K562 (cell line): ENCODE data around the gene RPL34. TPM values are rescaled to one million over a fixed set of nuclear protein-coding genes. Genes with fewer than 3 reads are reported as not detected.

Experiments
- ATAC-seq: fragments of 200-7000 bp; cut with Tn5 transposase; 3 replicates; pipeline ENCODE4 v1.9.1; 2020; ENCODE audit warnings: moderate library complexity
- BruUV-seq: library from RNA; stranded (reverse); fragments of 400-500 nt; replicated peaks from 2 replicates; lab custom pipeline; 2021; lab: Mats Ljungman, UMichigan
- CTCF ChIA-PET: fragments of 300-600 bp; formaldehyde crosslinking; extraction: SDS; loops from one replicate; lab custom pipeline; 2021; ENCODE audit warnings: low intra/inter-chr PET ratio; lab: Yijun Ruan, JAX
- POLR2A ChIA-PET: fragments of 300-600, 350-650 bp; sonication (Branson Sonifier 250); formaldehyde crosslinking; extraction: SDS; loops from one replicate; lab custom pipeline; 2021; ENCODE audit warnings: antibody characterized with exemption, inconsistent platforms; lab: Yijun Ruan, JAX
- DNase-seq, 4 experiments: peaks; one replicate each; pipeline versions ENCODE4 v3.0.0 to v3.0.0-alpha.2; 2011 to 2018; ENCODE audit warnings: low spot score in 3 of 4, mixed read lengths in 3 of 4; ENCODE audit errors: extremely low read depth in 1 of 4
- FAIRE-seq: peaks from 2 replicates; lab custom pipeline; 2011; peaks lifted over from hg19 to GRCh38; lab: Jason Lieb, UNC
- H2AFZ ChIP-seq: 2 replicates; pipeline ENCODE4 v1.6.0; 2011; ENCODE audit warnings: low read depth, low read length, control low read depth, inconsistent platforms
- H3K27ac ChIP-seq: fragments of 200-600 bp; 3 replicates; pipeline ENCODE4 v1.8.0; 2011; ENCODE audit warnings: low read depth, mild to moderate bottlenecking, control low read depth, inconsistent platforms, low read length, moderate library complexity, mixed read lengths; ENCODE audit errors: extremely low read depth
- H3K27me3 ChIP-seq, 2 experiments: fragments of 300-600 bp in 1 of 2; 2 replicates in 1 of 2; 3 replicates in 1 of 2; pipeline versions ENCODE4 v1.6.0 to v1.8.0; 2011; ENCODE audit warnings: inconsistent platforms in 2 of 2, low read length in 2 of 2, mild to moderate bottlenecking in 1 of 2, mixed read lengths in 1 of 2, moderate library complexity in 1 of 2; ENCODE audit not compliant: control insufficient read depth in 2 of 2, insufficient read depth in 2 of 2
- H3K36me3 ChIP-seq: fragments of 300-600 bp; 3 replicates; pipeline ENCODE4 v1.8.0; 2011; ENCODE audit warnings: mild to moderate bottlenecking, low read length, inconsistent platforms; ENCODE audit not compliant: control insufficient read depth, insufficient read depth
- H3K4me1 ChIP-seq, 2 experiments: fragments of 200-600 bp in 1 of 2; replicated peaks in 1 of 2; 2 replicates in 1 of 2; 3 replicates in 1 of 2; pipeline versions ENCODE4 v1.5.1 to v1.8.0; 2011; ENCODE audit warnings: inconsistent platforms in 2 of 2, low read length in 2 of 2, mild to moderate bottlenecking in 1 of 2, mixed read lengths in 1 of 2, moderate library complexity in 1 of 2; ENCODE audit not compliant: control insufficient read depth in 2 of 2, insufficient read depth in 2 of 2
- H3K4me2 ChIP-seq: 2 replicates; pipeline ENCODE4 v1.6.1; 2011; ENCODE audit warnings: low read length, control low read depth, inconsistent platforms, mixed read lengths; ENCODE audit not compliant: insufficient read depth
- H3K4me3 ChIP-seq: fragments of 200-600 bp; sonication (generic), shearing (Covaris generic); 2 replicates; pipeline ENCODE4 v1.5.1; 2016; ENCODE audit warnings: control low read depth, inconsistent platforms
- H3K79me2 ChIP-seq: fragments of 200-600 bp; 3 replicates; pipeline ENCODE4 v1.8.0; 2011; ENCODE audit warnings: low read length, inconsistent platforms; ENCODE audit not compliant: control insufficient read depth, insufficient read depth
- H3K9ac ChIP-seq, 2 experiments: 2 replicates each; pipeline versions ENCODE4 v1.6.0 to v1.6.1; 2011; ENCODE audit warnings: low read depth in 2 of 2, low read length in 2 of 2, control low read depth in 1 of 2, inconsistent platforms in 1 of 2, mild to moderate bottlenecking in 1 of 2, mixed read lengths in 1 of 2; ENCODE audit not compliant: insufficient read depth in 1 of 2
- H3K9me1 ChIP-seq: one replicate; pipeline ENCODE4 v1.6.0; 2011; ENCODE audit warnings: inconsistent platforms, mild to moderate bottlenecking, low read length, moderate library complexity; ENCODE audit not compliant: control insufficient read depth, insufficient read depth
- H3K9me3 ChIP-seq: replicated peaks from 2 replicates; pipeline ENCODE4 v1.5.1; 2011; ENCODE audit warnings: low read depth, low read length, inconsistent platforms; ENCODE audit not compliant: control insufficient read depth, insufficient read depth
- H4K20me1 ChIP-seq: replicated peaks from 2 replicates; pipeline ENCODE4 v1.6.1; 2011; ENCODE audit warnings: low read length, inconsistent platforms, mixed read lengths; ENCODE audit not compliant: control insufficient read depth, insufficient read depth
- BRD9 ChIP-seq: fragments of 450-650 bp; IDR thresholded peaks from 2 replicates; pipeline ENCODE4 v1.6.1; 2018; ENCODE audit warnings: low read depth; ENCODE audit not compliant: partially characterized antibody
- CUX1 ChIP-seq: fragments of 200-800 bp; sonication (Bioruptor generic); IDR thresholded peaks from 2 replicates; pipeline ENCODE4 v1.6.1; 2016; ENCODE audit warnings: missing genetic modification characterization, missing compliant biosample characterization
- EP300 ChIP-seq: IDR thresholded peaks from 2 replicates; pipeline ENCODE4 v1.6.1; 2012; ENCODE audit warnings: low read length, improper control_type of control experiment
- HLTF ChIP-seq: fragments of 450-650 bp; IDR thresholded peaks from 2 replicates; pipeline ENCODE4 v1.6.1; 2016
- HOXB6 ChIP-seq: fragments of 250-450 bp; sonication (Bioruptor Pico); IDR thresholded peaks from 2 replicates; pipeline ENCODE4 v1.5.1; 2022; ENCODE audit warnings: mild to moderate bottlenecking, borderline replicate concordance
- MAZ ChIP-seq, 2 experiments: fragments of 450-650 bp in 1 of 2; sonication (generic) in 1 of 2; formaldehyde crosslinking; IDR thresholded peaks in 1 of 2; conservative IDR thresholded peaks in 1 of 2; 2 replicates each; pipeline versions ENCODE4 v1.4.0 to v1.5.0; 2020; ENCODE audit warnings: mild to moderate bottlenecking in 1 of 2, missing genetic modification reagents in 1 of 2
- NR1H2 ChIP-seq: sonication (generic); formaldehyde crosslinking; IDR thresholded peaks from 2 replicates; pipeline ENCODE4 v1.4.0; 2020; ENCODE audit warnings: mild to moderate bottlenecking, missing genetic modification reagents
- TBL1XR1 ChIP-seq, 2 experiments: IDR thresholded peaks; 2 replicates each; pipeline ENCODE4 v1.6.1; 2012; ENCODE audit warnings: improper control_type of control experiment in 2 of 2, low read length in 2 of 2, mild to moderate bottlenecking in 1 of 2
- U2AF1 ChIP-seq: fragments of 200-400 bp; formaldehyde crosslinking; optimal IDR thresholded peaks from 2 replicates; pipeline ENCODE3; 2017; ENCODE audit warnings: mild to moderate bottlenecking, low read depth, low read length, moderate library complexity
- ZFP30 ChIP-seq: fragments of 250-450 bp; sonication (Bioruptor Pico); IDR thresholded peaks from 2 replicates; pipeline ENCODE4 v1.8.0; 2022; ENCODE audit warnings: moderate library complexity, mild to moderate bottlenecking, inconsistent platforms, borderline replicate concordance
- ZFP36 ChIP-seq: fragments of 150-350 bp; IDR thresholded peaks from 2 replicates; pipeline ENCODE4 v1.6.1; 2018; ENCODE audit warnings: low read length, low read depth; ENCODE audit not compliant: partially characterized antibody
- ZFPM2 ChIP-seq: fragments of 250-450 bp; sonication (Bioruptor Pico); IDR thresholded peaks from 2 replicates; pipeline ENCODE4 v1.5.1; 2022; ENCODE audit warnings: mild to moderate bottlenecking
- ZNF165 ChIP-seq: fragments of 250-450 bp; sonication (Bioruptor Pico); IDR thresholded peaks from 2 replicates; pipeline ENCODE4 v1.4.0; 2020; ENCODE audit warnings: borderline replicate concordance
- ZNF444 ChIP-seq: fragments of 250-450 bp; sonication (Bioruptor Pico); IDR thresholded peaks from 2 replicates; pipeline ENCODE4 v1.4.0; 2020; ENCODE audit warnings: mild to moderate bottlenecking, moderate library complexity
- ZNF584 ChIP-seq: fragments of 200-800 bp; sonication (Bioruptor generic); IDR thresholded peaks from 2 replicates; pipeline ENCODE4 v1.6.1; 2016; ENCODE audit warnings: low read depth, mild to moderate bottlenecking, missing genetic modification characterization, missing compliant biosample characterization
- ZSCAN32 ChIP-seq: fragments of 450-650 bp; formaldehyde crosslinking; IDR thresholded peaks from 2 replicates; pipeline ENCODE4 v1.4.0; 2020; ENCODE audit warnings: mild to moderate bottlenecking, moderate library complexity
- WGBS: fragments of 100-300 bp; shearing (Covaris generic); methylation state at CpG from one replicate; pipeline ENCODE4 v1.1.6; 2016; ENCODE audit warnings: low coverage, mixed read lengths; ENCODE audit not compliant: insufficient coverage; ENCODE audit errors: missing lambda C conversion rate; 5-methylcytosine and 5-hydroxymethylcytosine counted together
- in situ Hi-C: fragments of 300-500 bp; cut with MboI; formaldehyde crosslinking; loops from 4 replicates; pipeline ENCODE4 v1.15.0; 2018; ENCODE audit warnings: inconsistent platforms, mixed read lengths
- intact Hi-C: fragments of 100-400 bp; cut with micrococcal nuclease; formaldehyde crosslinking; loops from 2 replicates; pipeline ENCODE4 v1.14.2; 2022
- polyA plus RNA-seq, 8 experiments: library from polyadenylated mRNA; depleted of rRNA in 4 of 8; stranded (reverse) in 5 of 8; unstranded in 3 of 8; fragments of >200 nt; fragmentation: Nextera tagmentation in 2 of 8; fragmentation: Illumina TruSeq in 1 of 8; extraction: Ambion mirVana in 2 of 8; extraction: Trizol in 1 of 8; gene quantifications; 2 replicates each; pipeline versions ENCODE4 v1.2.1 to v1.2.3, GENCODE V29; 2011 to 2014; ENCODE audit warnings: inconsistent platforms in 1 of 8, missing spikeins in 1 of 8
- total RNA-seq, 7 experiments: library from RNA; depleted of rRNA in 6 of 7; stranded (reverse); fragments of >200 nt in 6 of 7; fragmentation: Illumina TruSeq in 2 of 7; extraction: Trizol in 2 of 7; gene quantifications; 2 replicates each; pipeline versions ENCODE4 v1.2.1 to v1.2.3, GENCODE V29; 2011 to 2021; ENCODE audit warnings: low replicate concordance in 1 of 7

Gene RPL34
- total and polyA plus RNA-seq, 9 of the 15 experiments (the other 6 are each of a cell fraction or from before 2014, with no cell fraction given): 1,612 to 4,502 (median 2,593) TPM

GRCh38 chr4:108651014-108651791 is 30.8 kb downstream of the RPL34 start (continued):
- TF ChIP-seq ZFP36: peak; percentile 44
- TF ChIP-seq ZFP30 (CRISPR knock-in tag): no peak

- ATAC-seq (no peak), FAIRE-seq (no peak), DNase-seq (no peak)
- Histone ChIP-seq H3K79me2 (0 out of 3 replicates have a peak, but pooled peaks cover 3% of the 10 kb centered on the region), H3K27me3 (no peaks in the 10 kb centered on the region), H3K4me2 (no peak overlapping the region), H3K9me3 (no peaks in the 10 kb centered on the region), H3K36me3 (peaks cover 82% of the 10 kb centered on the region; the same call in 2 of the 3 replicates), H3K4me1 (no peaks in the 10 kb centered on the region), H3K9ac (no peak overlapping the region), H3K4me3 (no peak overlapping the region), H2AFZ (no peak overlapping the region), H3K9me1 (no peaks in the 10 kb centered on the region), H3K27ac (no peak overlapping the region), H4K20me1 (no peaks in the 10 kb centered on the region)
- in situ Hi-C loops: no loop called here
- ChIA-PET CTCF (no interaction called here), POLR2A (interaction anchor here (0.9 to 1.5 kb wide), 2 partner anchors 13 to 126 kb away, joined by 3 to 5 read pairs; partner anchors contain the start of gene OSTC)
- intact Hi-C loops: no loop called here
- no peak for TF ChIP-seq ZNF165 (CRISPR knock-in tag)
- TF ChIP-seq HOXB6 (CRISPR knock-in tag): no peak
- TF ChIP-seq ZFPM2 (CRISPR knock-in tag): no peak
- no peak for TF ChIP-seq EP300
- TF ChIP-seq U2AF1: no peak
- no peak for TF ChIP-seq CUX1 (CRISPR knock-in tag)
- no peak for TF ChIP-seq BRD9
- no peak for TF ChIP-seq MAZ (CRISPR knock-in tag; conservative IDR thresholded peaks at IDR 0.05 in 1 of 2, IDR thresholded peaks at IDR 0.05 in 1 of 2)
- TF ChIP-seq ZNF584: no peak
- no peak for TF ChIP-seq ZNF444 (CRISPR knock-in tag)
- TF ChIP-seq TBL1XR1 (IDR thresholded peaks at IDR 0.05; ENCODE audit: low read length in 2 of 2): no peak
- no peak for TF ChIP-seq ZSCAN32
- no peak for TF ChIP-seq HLTF
- TF ChIP-seq NR1H2 (CRISPR knock-in tag): no peak
- no TSS peak for BruUV-seq
- WGBS: 82% methylated on average over 3 of the region's 3 CpGs
These were observed 42.3 kb downstream of the RPL34 start for GRCh38 chr4:108662629-108663028.
